ENCODE results near the gene KCNA1. TPM values are rescaled to one million over a fixed set of nuclear protein-coding genes. Genes with fewer than 3 reads are reported as not detected.

The KCNA1 gene
- polyA plus RNA-seq (2013, experiment 1 of 2), result 0.37 TPM
- 0.15 TPM for polyA plus RNA-seq (2013, experiment 2 of 2)

DNA sequence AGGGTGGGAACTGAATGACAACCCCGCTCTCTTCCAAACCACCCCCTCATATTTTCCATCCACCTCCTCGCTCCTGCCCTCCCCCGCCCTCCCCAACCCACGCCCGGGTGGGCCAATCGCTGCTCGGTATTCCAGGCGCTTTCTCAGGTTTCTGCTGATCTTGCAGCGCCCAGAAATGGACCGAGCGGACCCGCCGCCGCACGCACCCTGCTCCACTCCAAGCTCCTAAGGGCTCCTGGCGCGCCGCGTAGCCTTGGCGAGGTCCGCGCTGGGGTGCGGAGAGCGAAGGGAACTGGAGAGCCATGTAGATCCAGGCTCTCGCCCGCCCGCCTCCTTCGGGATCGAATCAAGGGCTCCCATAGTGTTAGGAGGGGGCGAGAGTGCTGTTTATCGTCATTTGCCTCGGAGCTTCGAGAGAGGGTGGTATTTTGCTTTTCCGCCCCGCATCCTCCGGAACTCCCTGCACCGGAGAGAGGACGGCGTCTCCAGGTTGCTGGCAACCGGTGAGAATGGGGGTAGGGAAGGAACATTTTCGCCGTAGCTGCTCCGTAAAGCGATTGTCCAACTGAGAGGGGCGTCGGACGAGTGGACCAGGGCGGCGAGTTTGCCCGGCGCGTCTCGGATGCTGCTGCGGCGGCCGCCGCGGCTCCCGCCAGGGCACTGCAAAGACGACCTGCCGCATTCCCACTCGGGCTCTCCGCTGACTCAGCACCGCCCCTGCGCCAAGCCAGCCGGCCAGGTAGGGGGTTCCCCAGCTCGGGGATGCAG lies at the start of gene KCNA1:
Gene KCNA1, plus strand, starts transcription at position 172 of the 768 bp plus-strand sequence. CDS start 1,474 bp downstream, outside the sequence.
- peak within 1 kb of the TSS; percentile 35 for H3K4me3 ChIP-seq (ENCODE audit: extremely low read depth, insufficient read depth, low read length, poor library complexity, severe bottlenecking)
- H3K36me3 ChIP-seq (ENCODE audit: control insufficient read depth, insufficient read depth, low read length), result no peaks in the 10 kb centered on the region
- H3K4me1 ChIP-seq (ENCODE audit: control insufficient read depth, insufficient read depth, low read length, poor library complexity, severe bottlenecking), result peaks cover 6% of the 10 kb centered on the region
- no peak within 1 kb of the TSS for H3K27ac ChIP-seq (ENCODE audit: low read depth, low read length, severe bottlenecking)
- H3K9me3 ChIP-seq (ENCODE audit: control insufficient read depth, low read length), result no peaks in the 10 kb centered on the region
- WGBS, 2 experiments (ENCODE audit: insufficient coverage in 2 of 2), result 0 to 1% methylated on average over 20 to 44 of the region's 67 CpGs

GRCh38 chr12:4860741-4861140 lies 49.0 kb upstream of the KCNA1 start:
- no peaks in the 10 kb centered on the region for H3K9me3 ChIP-seq (ENCODE audit: control insufficient read depth, low read length)
- H3K27ac ChIP-seq (ENCODE audit: low read depth, low read length, severe bottlenecking), result no peak overlapping the region
- H3K4me1 ChIP-seq (ENCODE audit: control insufficient read depth, insufficient read depth, low read length, poor library complexity, severe bottlenecking), result no peaks in the 10 kb centered on the region
- WGBS, 2 experiments (ENCODE audit: insufficient coverage in 2 of 2), result 84 to 87% methylated on average over 5 to 6 of the region's 6 CpGs
- no peak overlapping the region for H3K4me3 ChIP-seq (ENCODE audit: extremely low read depth, insufficient read depth, low read length, poor library complexity, severe bottlenecking)
- no peaks in the 10 kb centered on the region for H3K36me3 ChIP-seq (ENCODE audit: control insufficient read depth, insufficient read depth, low read length)

GRCh38 chr12:4862809-4863208 lies 46.9 kb upstream of the KCNA1 start:
- H3K27ac ChIP-seq (ENCODE audit: low read depth, low read length, severe bottlenecking), result no peak overlapping the region
- no peaks in the 10 kb centered on the region for H3K36me3 ChIP-seq (ENCODE audit: control insufficient read depth, insufficient read depth, low read length)
- H3K4me1 ChIP-seq (ENCODE audit: control insufficient read depth, insufficient read depth, low read length, poor library complexity, severe bottlenecking), result no peaks in the 10 kb centered on the region
- H3K9me3 ChIP-seq (ENCODE audit: control insufficient read depth, low read length), result no peaks in the 10 kb centered on the region
- 100% methylated on average over 2 of the region's 2 CpGs; no CpG with 5 or more reads in 1 of the 2 experiments for WGBS, 2 experiments (ENCODE audit: insufficient coverage in 2 of 2)
- H3K4me3 ChIP-seq (ENCODE audit: extremely low read depth, insufficient read depth, low read length, poor library complexity, severe bottlenecking), result no peak overlapping the region

DNA sequence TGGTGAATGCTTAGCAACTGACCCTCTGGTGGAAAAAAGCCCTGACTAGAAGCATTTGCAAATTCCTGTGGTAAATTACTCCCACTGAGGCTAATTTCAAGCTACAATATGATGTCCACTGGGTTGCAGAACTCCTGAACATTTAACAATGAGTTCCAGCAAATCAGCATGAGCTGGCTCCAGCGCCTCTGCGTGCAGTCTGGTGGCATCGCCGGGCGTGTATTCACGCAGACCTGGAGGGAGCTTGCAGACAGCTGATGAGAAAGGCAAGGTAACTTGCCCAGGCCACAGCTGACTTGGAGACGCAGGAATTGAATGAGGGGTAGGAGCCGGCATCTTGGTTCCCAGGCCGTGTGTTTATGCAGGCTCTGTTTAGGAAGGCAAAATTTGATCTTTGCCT lies 45.1 kb upstream of the KCNA1 start:
- Histone ChIP-seq H3K36me3 (ENCODE audit: control insufficient read depth, insufficient read depth, low read length) (no peaks in the 10 kb centered on the region), H3K4me3 (ENCODE audit: extremely low read depth, insufficient read depth, low read length, poor library complexity, severe bottlenecking) (no peak overlapping the region), H3K27ac (ENCODE audit: low read depth, low read length, severe bottlenecking) (no peak overlapping the region), H3K4me1 (ENCODE audit: control insufficient read depth, insufficient read depth, low read length, poor library complexity, severe bottlenecking) (no peaks in the 10 kb centered on the region), H3K9me3 (ENCODE audit: control insufficient read depth, low read length) (no peaks in the 10 kb centered on the region)
- WGBS, 2 experiments (ENCODE audit: insufficient coverage in 2 of 2), result 82 to 92% methylated on average over 3 to 9 of the region's 9 CpGs

GRCh38 chr12:4865246-4865645 lies 44.5 kb upstream of the KCNA1 start:
- Histone ChIP-seq H3K36me3 (ENCODE audit: control insufficient read depth, insufficient read depth, low read length) (no peaks in the 10 kb centered on the region), H3K9me3 (ENCODE audit: control insufficient read depth, low read length) (no peaks in the 10 kb centered on the region), H3K4me1 (ENCODE audit: control insufficient read depth, insufficient read depth, low read length, poor library complexity, severe bottlenecking) (no peaks in the 10 kb centered on the region), H3K27ac (ENCODE audit: low read depth, low read length, severe bottlenecking) (no peak overlapping the region), H3K4me3 (ENCODE audit: extremely low read depth, insufficient read depth, low read length, poor library complexity, severe bottlenecking) (no peak overlapping the region)
- WGBS, 2 experiments (ENCODE audit: insufficient coverage in 2 of 2), result 74 to 91% methylated on average over 4 of the region's 5 CpGs

- Histone ChIP-seq H3K4me1 (ENCODE audit: control insufficient read depth, insufficient read depth, low read length, poor library complexity, severe bottlenecking) (no peaks in the 10 kb centered on the region), H3K36me3 (ENCODE audit: control insufficient read depth, insufficient read depth, low read length) (no peaks in the 10 kb centered on the region), H3K27ac (ENCODE audit: low read depth, low read length, severe bottlenecking) (no peak overlapping the region), H3K9me3 (ENCODE audit: control insufficient read depth, low read length) (no peaks in the 10 kb centered on the region), H3K4me3 (ENCODE audit: extremely low read depth, insufficient read depth, low read length, poor library complexity, severe bottlenecking) (no peak overlapping the region)
- 89 to 90% methylated on average over 8 to 9 of the region's 9 CpGs for WGBS, 2 experiments (ENCODE audit: insufficient coverage in 2 of 2)
Measured at GRCh38 chr12:4866299-4866698, 43.4 kb upstream of the KCNA1 start.

- Histone ChIP-seq H3K27ac (ENCODE audit: low read depth, low read length, severe bottlenecking) (no peak overlapping the region), H3K9me3 (ENCODE audit: control insufficient read depth, low read length) (no peaks in the 10 kb centered on the region), H3K4me3 (ENCODE audit: extremely low read depth, insufficient read depth, low read length, poor library complexity, severe bottlenecking) (no peak overlapping the region), H3K36me3 (ENCODE audit: control insufficient read depth, insufficient read depth, low read length) (no peaks in the 10 kb centered on the region), H3K4me1 (ENCODE audit: control insufficient read depth, insufficient read depth, low read length, poor library complexity, severe bottlenecking) (no peaks in the 10 kb centered on the region)
- 98 to 100% methylated on average over 1 to 3 of the region's 5 CpGs for WGBS, 2 experiments (ENCODE audit: insufficient coverage in 2 of 2)
Measured at GRCh38 chr12:4867384-4867783, 42.3 kb upstream of the KCNA1 start.

DNA sequence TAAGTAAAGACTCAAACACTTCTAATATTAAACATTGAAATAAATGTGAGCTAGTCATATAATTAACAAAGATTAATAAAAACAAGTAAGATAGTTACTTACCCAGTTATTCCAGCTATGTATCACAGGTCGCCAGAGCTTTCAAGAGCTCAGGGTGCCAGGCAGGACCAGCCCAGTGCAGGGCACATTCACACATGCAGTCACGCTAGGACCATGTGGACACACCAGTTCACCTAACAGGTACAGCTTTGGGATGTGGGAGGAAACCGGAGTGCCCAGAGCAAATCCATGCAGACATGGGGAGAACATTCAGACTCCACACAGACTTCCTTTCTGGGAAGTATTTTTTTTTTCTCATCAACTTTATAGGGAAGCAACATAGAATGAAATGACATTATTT lies 39.3 kb upstream of the KCNA1 start:
- H3K27ac ChIP-seq (ENCODE audit: low read depth, low read length, severe bottlenecking), result no peak overlapping the region
- H3K4me3 ChIP-seq (ENCODE audit: extremely low read depth, insufficient read depth, low read length, poor library complexity, severe bottlenecking), result no peak overlapping the region
- 83% methylated on average over 2 of the region's 3 CpGs; no CpG with 5 or more reads in 1 of the 2 experiments for WGBS, 2 experiments (ENCODE audit: insufficient coverage in 2 of 2)
- H3K9me3 ChIP-seq (ENCODE audit: control insufficient read depth, low read length), result no peaks in the 10 kb centered on the region
- H3K36me3 ChIP-seq (ENCODE audit: control insufficient read depth, insufficient read depth, low read length), result no peaks in the 10 kb centered on the region
- H3K4me1 ChIP-seq (ENCODE audit: control insufficient read depth, insufficient read depth, low read length, poor library complexity, severe bottlenecking), result no peaks in the 10 kb centered on the region

DNA sequence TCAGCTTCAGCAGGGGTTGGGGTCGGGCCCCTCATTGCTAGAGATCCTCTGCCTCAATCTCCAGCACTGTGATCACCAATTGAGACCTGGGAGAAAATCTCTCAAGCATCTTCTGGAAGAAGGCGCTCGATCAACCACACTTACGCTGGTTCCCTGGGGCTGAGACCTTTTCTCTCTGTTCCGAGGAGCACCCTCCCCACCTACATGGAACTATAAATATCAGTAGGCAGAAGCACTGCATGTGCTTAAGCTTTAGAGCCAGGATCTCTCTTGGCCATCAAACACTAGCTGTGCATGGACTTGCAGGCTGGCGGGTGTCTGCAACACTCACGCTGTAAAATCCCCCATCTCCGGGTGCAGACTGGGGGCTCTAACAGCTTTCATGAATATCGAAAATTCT lies 38.2 kb upstream of the KCNA1 start:
- no peaks in the 10 kb centered on the region for H3K4me1 ChIP-seq (ENCODE audit: control insufficient read depth, insufficient read depth, low read length, poor library complexity, severe bottlenecking)
- H3K36me3 ChIP-seq (ENCODE audit: control insufficient read depth, insufficient read depth, low read length), result no peaks in the 10 kb centered on the region
- H3K4me3 ChIP-seq (ENCODE audit: extremely low read depth, insufficient read depth, low read length, poor library complexity, severe bottlenecking), result no peak overlapping the region
- H3K9me3 ChIP-seq (ENCODE audit: control insufficient read depth, low read length), result no peaks in the 10 kb centered on the region
- no peak overlapping the region for H3K27ac ChIP-seq (ENCODE audit: low read depth, low read length, severe bottlenecking)
- 87 to 90% methylated on average over 5 to 6 of the region's 9 CpGs for WGBS, 2 experiments (ENCODE audit: insufficient coverage in 2 of 2)

DNA sequence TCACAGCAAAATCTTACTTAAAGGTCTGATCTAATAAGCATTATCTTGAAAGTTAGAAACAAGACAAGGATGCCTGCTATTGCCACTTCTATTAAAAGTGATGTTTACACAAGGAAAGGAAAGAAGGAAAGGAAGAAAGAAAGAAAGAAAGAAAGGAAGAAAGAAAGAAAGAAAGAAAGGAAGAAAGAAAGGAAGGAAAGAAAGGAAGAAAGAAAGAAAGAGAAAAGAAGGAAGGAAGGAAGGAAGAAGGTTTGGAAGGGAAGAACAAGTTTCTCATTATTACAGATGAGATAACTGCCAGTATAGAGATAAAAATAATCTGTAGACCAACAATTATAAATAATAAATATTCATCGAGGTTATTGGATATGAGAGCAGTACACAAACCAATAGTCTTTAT lies 35.8 kb upstream of the KCNA1 start:
- WGBS, 2 experiments (ENCODE audit: insufficient coverage in 2 of 2), result no CpG with 5 or more reads among the region's 1 CpG
- no peaks in the 10 kb centered on the region for H3K9me3 ChIP-seq (ENCODE audit: control insufficient read depth, low read length)
- H3K4me1 ChIP-seq (ENCODE audit: control insufficient read depth, insufficient read depth, low read length, poor library complexity, severe bottlenecking), result no peaks in the 10 kb centered on the region
- H3K4me3 ChIP-seq (ENCODE audit: extremely low read depth, insufficient read depth, low read length, poor library complexity, severe bottlenecking), result no peak overlapping the region
- no peak overlapping the region for H3K27ac ChIP-seq (ENCODE audit: low read depth, low read length, severe bottlenecking)
- H3K36me3 ChIP-seq (ENCODE audit: control insufficient read depth, insufficient read depth, low read length), result no peaks in the 10 kb centered on the region

DNA sequence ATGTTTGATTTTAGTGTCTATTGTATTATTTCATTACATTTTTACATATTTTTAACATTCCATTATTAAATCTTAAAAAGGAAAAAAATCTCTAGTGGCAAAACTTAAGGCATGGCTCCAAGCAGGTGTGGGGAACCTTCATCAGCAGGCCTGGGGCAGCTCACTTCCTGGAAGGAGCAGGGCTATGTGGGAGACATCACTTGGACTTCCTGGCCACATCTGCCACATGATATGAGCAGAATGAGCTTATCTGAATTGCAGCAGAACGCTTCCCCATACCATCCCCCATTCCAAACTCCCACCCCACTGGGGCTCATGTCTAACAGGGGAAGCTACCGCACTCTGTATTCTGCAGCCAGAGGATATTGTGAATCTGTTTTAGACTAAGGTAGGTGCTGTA lies 35.0 kb upstream of the KCNA1 start:
- Histone ChIP-seq H3K9me3 (ENCODE audit: control insufficient read depth, low read length) (no peaks in the 10 kb centered on the region), H3K4me1 (ENCODE audit: control insufficient read depth, insufficient read depth, low read length, poor library complexity, severe bottlenecking) (no peaks in the 10 kb centered on the region), H3K4me3 (ENCODE audit: extremely low read depth, insufficient read depth, low read length, poor library complexity, severe bottlenecking) (no peak overlapping the region), H3K27ac (ENCODE audit: low read depth, low read length, severe bottlenecking) (no peak overlapping the region), H3K36me3 (ENCODE audit: control insufficient read depth, insufficient read depth, low read length) (no peaks in the 10 kb centered on the region)
- WGBS, 2 experiments (ENCODE audit: insufficient coverage in 2 of 2), result 80% methylated on average over 2 of the region's 2 CpGs; no CpG with 5 or more reads in 1 of the 2 experiments
